Spleen (tissue), 11 donors: ENCODE results near the gene ZNF618. TPM values are rescaled to one million over a fixed set of nuclear protein-coding genes. Genes with fewer than 3 reads are reported as not detected.

Experiments used
- DNase-seq: peaks from one replicate; pipeline ENCODE4 v3.0.0-alpha.2; 2020
- H3K27ac ChIP-seq, 8 donors: fragments of 200-600 bp; sonication (generic) in 7 of 8; 1 replicate in 4 of 8; 2 replicates in 4 of 8; pipeline versions ENCODE4 v1.5.0 to v1.8.0; 2016 to 2021; ENCODE audit warnings: inconsistent platforms in 4 of 8, mild to moderate bottlenecking in 4 of 8, moderate library complexity in 1 of 8
- H3K27me3 ChIP-seq, 7 donors: fragments of 200-600 bp; sonication (generic) in 6 of 7; replicated peaks in 1 of 7; 1 replicate in 4 of 7; 2 replicates in 3 of 7; pipeline versions ENCODE4 v1.5.0 to v1.8.0; 2016 to 2021; ENCODE audit warnings: inconsistent platforms in 3 of 7, mild to moderate bottlenecking in 1 of 7
- H3K36me3 ChIP-seq, 6 donors: fragments of 200-600 bp; sonication (generic) in 5 of 6; 1 replicate in 4 of 6; 2 replicates in 2 of 6; pipeline versions ENCODE4 v1.5.0 to v1.8.0; 2016 to 2021; ENCODE audit warnings: inconsistent platforms in 2 of 6
- H3K4me1 ChIP-seq, 6 donors: fragments of 200-600 bp; sonication (generic) in 5 of 6; 1 replicate in 3 of 6; 2 replicates in 3 of 6; pipeline versions ENCODE4 v1.5.0 to v1.8.0; 2016 to 2021; ENCODE audit warnings: inconsistent platforms in 3 of 6
- H3K4me3 ChIP-seq, 8 donors: fragments of 200-600 bp; sonication (generic) in 7 of 8; 1 replicate in 4 of 8; 2 replicates in 4 of 8; pipeline versions ENCODE4 v1.5.0 to v1.8.0; 2016 to 2021; ENCODE audit warnings: inconsistent platforms in 4 of 8, mild to moderate bottlenecking in 4 of 8, moderate library complexity in 2 of 8
- H3K9me3 ChIP-seq, 8 donors: fragments of 200-600 bp; sonication (generic) in 7 of 8; 1 replicate in 4 of 8; 2 replicates in 4 of 8; pipeline versions ENCODE4 v1.5.0 to v1.8.0; 2016 to 2021; ENCODE audit warnings: inconsistent platforms in 4 of 8
- CTCF ChIP-seq, 11 experiments: fragments of 200-600 bp in 7 of 11; fragments of 450-650 bp in 4 of 11; sonication (generic) in 4 of 11; IDR thresholded peaks in 8 of 11; conservative IDR thresholded peaks in 3 of 11; 1 replicate in 7 of 11; 2 replicates in 4 of 11; pipeline versions ENCODE4 v1.4.0 to v1.8.0; 2016 to 2021; ENCODE audit warnings: antibody characterized with exemption in 11 of 11, inconsistent platforms in 4 of 11, mild to moderate bottlenecking in 1 of 11
- POLR2A ChIP-seq, 3 donors: fragments of 450-650 bp; IDR thresholded peaks; one replicate each; pipeline ENCODE4 v1.5.1; 2017; ENCODE audit warnings: antibody characterized with exemption in 3 of 3, mild to moderate bottlenecking in 1 of 3
- POLR2AphosphoS5 ChIP-seq, 3 donors: sonication (generic); formaldehyde crosslinking; IDR thresholded peaks; one replicate each; pipeline ENCODE4 v1.5.1; 2017; ENCODE audit warnings: antibody characterized with exemption in 3 of 3
- WGBS, 5 donors: extraction: QIAGEN DNeasy Blood & Tissue Kit in 3 of 5; methylation state at CpG; one replicate each; pipeline versions ENCODE4 v1.1.5 to v1.1.7; 2013 to 2018; 5-methylcytosine and 5-hydroxymethylcytosine counted together
- intact Hi-C: fragments of 100-400 bp; cut with DNase I; formaldehyde crosslinking; loops from one replicate; pipeline ENCODE4 v1.15.0; 2023; ENCODE audit warnings: low total_unique reads
- polyA plus RNA-seq, 3 donors: library from polyadenylated mRNA; stranded (reverse); fragments of 200-250 nt; gene quantifications; one replicate each; pipeline ENCODE4 v1.2.1, GENCODE V29; 2013
- total RNA-seq, 7 donors: library from RNA; depleted of rRNA in 3 of 7; stranded (reverse); fragments of >200 nt in 3 of 7; fragmentation: NEBNext Ultra II Directional in 4 of 7; extraction: Animal tissue kit (Norgen Biotek cat#: 25700) in 4 of 7; gene quantifications; one replicate each; pipeline versions ENCODE4 v1.1.0 to v1.2.1, GENCODE V29; 2016 to 2021
- donor health status: healthy with polysubstance abuse.
- donor health status: DM: no; HTN: no; CAD: no; lungs with moderate emphysema.
- donor health status: DM: no; HTN: no; CAD: no.
- donor health status: Bipolar disorder and iron deficiency.
- donor health status: healthy.
- donor health status: DM: no; HTN: no; CAD: no.
- donor health status: DM: yes; HTN: yes; CAD: no.

The ZNF618 gene
- total and polyA plus RNA-seq, 10 donors, result 0.58 to 14.8 (median 8.4) TPM

DNA sequence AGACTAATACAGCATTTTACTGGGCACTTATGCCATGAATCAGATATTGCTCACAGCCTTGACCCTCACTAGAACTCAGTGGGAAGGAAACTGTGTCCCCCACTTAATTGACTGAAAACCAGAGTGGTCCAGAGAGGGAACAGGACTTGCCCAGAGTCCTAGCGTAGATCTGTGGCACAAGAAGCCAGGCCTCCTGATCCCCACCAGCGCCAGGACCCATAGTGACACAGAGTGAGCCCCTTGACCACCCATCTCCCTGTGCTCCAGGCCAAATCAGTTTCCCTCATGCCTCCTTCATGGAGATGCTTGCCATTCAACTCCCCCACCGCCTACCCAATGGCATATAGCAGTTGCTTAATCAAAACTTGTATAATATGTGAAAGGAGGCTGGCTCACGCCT, 214.7 kb downstream of the ZNF618 start:
- WGBS, 5 donors, result 87 to 95% (median 92%) methylated on average over 4 of the region's 4 CpGs
- no peaks in the 10 kb centered on the region for H3K36me3 ChIP-seq
- intact Hi-C loops, result no loop called here

GRCh38 chr9:114091711-114092110, 215.6 kb downstream of the ZNF618 start:
- intact Hi-C loops, result no loop called here
- H3K27me3 ChIP-seq, result peaks cover 0 to 45% (median 0%) of the 10 kb centered on the region in 7 donors
- no peaks in the 10 kb centered on the region for H3K9me3 ChIP-seq
- no peaks in the 10 kb centered on the region for H3K4me1 ChIP-seq
- no peak overlapping the region for H3K27ac ChIP-seq
- TF ChIP-seq POLR2A (IDR thresholded peaks at IDR 0.05) (no peak), CTCF (IDR thresholded peaks at IDR 0.05 in 8 of 11, conservative IDR thresholded peaks at IDR 0.05 in 3 of 11) (no peak), POLR2AphosphoS5 (IDR thresholded peaks at IDR 0.05) (no peak)
- 75 to 96% (median 86%) methylated on average over 4 to 8 of the region's 8 CpGs for WGBS, 5 donors
- no peaks in the 10 kb centered on the region for H3K36me3 ChIP-seq
- DNase-seq, result no peak
- no peak overlapping the region for H3K4me3 ChIP-seq

More for the DNA sequence above, 214.7 kb downstream of the ZNF618 start:
- H3K4me3 ChIP-seq, result no peak overlapping the region
- no peak for DNase-seq
- H3K4me1 ChIP-seq, result no peaks in the 10 kb centered on the region
- no peak for TF ChIP-seq POLR2AphosphoS5 (IDR thresholded peaks at IDR 0.05)
- TF ChIP-seq CTCF (IDR thresholded peaks at IDR 0.05 in 8 of 11, conservative IDR thresholded peaks at IDR 0.05 in 3 of 11), result no peak
- TF ChIP-seq POLR2A (IDR thresholded peaks at IDR 0.05), result no peak
- no peak overlapping the region for H3K27ac ChIP-seq
- H3K9me3 ChIP-seq, result no peaks in the 10 kb centered on the region
- peaks cover 0 to 35% (median 0%) of the 10 kb centered on the region in 7 donors for H3K27me3 ChIP-seq

GRCh38 chr9:114092336-114092735, 216.2 kb downstream of the ZNF618 start:
- H3K27me3 ChIP-seq, result peaks cover 0 to 51% (median 3%) of the 10 kb centered on the region in 7 donors
- no peak for DNase-seq
- peaks cover 0 to 2% (median under 1%) of the 10 kb centered on the region in 6 donors for H3K4me1 ChIP-seq
- H3K4me3 ChIP-seq, result no peak overlapping the region
- 74 to 93% (median 88%) methylated on average over 1 to 4 of the region's 4 CpGs for WGBS, 5 donors
- H3K9me3 ChIP-seq, result no peaks in the 10 kb centered on the region
- H3K36me3 ChIP-seq, result no peaks in the 10 kb centered on the region
- TF ChIP-seq POLR2AphosphoS5 (IDR thresholded peaks at IDR 0.05) (no peak), CTCF (IDR thresholded peaks at IDR 0.05 in 8 of 11, conservative IDR thresholded peaks at IDR 0.05 in 3 of 11) (no peak), POLR2A (IDR thresholded peaks at IDR 0.05) (no peak)
- H3K27ac ChIP-seq, result no peak overlapping the region
- intact Hi-C loops, result no loop called here

DNA sequence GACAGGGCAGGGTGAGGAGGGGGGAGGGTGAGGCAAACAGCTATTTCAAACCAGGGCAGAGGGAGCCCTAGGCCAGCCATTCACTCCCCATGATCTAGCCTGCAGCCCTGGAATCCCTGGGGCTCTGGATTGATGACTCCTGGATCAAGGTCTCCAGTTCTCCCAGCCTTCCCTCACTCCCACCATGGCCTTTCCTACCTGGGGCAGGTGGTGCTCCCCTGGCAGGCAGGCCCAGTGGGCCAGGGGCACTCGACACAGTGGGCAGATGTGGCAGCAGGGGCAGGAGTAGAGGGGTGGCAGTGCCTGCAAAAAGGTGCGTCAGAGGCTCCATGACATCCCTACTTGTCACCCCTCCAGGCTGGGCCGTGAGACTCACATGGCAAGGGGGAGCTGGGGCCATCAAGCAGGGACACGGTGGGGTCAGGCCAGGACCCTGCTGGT, 216.9 kb downstream of the ZNF618 start:
- Histone ChIP-seq H3K27ac (no peak overlapping the region), H3K27me3 (peaks cover 0 to 58% (median 10%) of the 10 kb centered on the region in 7 donors), H3K4me3 (no peak overlapping the region), H3K4me1 (peaks cover 0 to 9% (median 7%) of the 10 kb centered on the region in 6 donors), H3K9me3 (no peaks in the 10 kb centered on the region), H3K36me3 (no peaks in the 10 kb centered on the region)
- 72 to 94% (median 78%) methylated on average over 3 to 4 of the region's 4 CpGs for WGBS, 5 donors
- intact Hi-C loops, result no loop called here
- no peak for DNase-seq
- TF ChIP-seq CTCF (IDR thresholded peaks at IDR 0.05 in 8 of 11, conservative IDR thresholded peaks at IDR 0.05 in 3 of 11) (no peak), POLR2AphosphoS5 (IDR thresholded peaks at IDR 0.05) (no peak), POLR2A (IDR thresholded peaks at IDR 0.05) (no peak)
